SK-N-SH (cell line): ENCODE measurements around the gene ELF4. TPM values are rescaled to one million over a fixed set of nuclear protein-coding genes. Genes with fewer than 3 reads are reported as not detected.

Source experiments
- CTCF ChIA-PET: fragments of 300-600, 350-600 bp; formaldehyde crosslinking; extraction: SDS; loops from one replicate; lab custom pipeline; 2021; lab: Yijun Ruan, JAX
- POLR2A ChIA-PET: fragments of 350-600 bp; sonication (Branson Sonifier 250); formaldehyde crosslinking; extraction: SDS; loops from one replicate; lab custom pipeline; 2020; ENCODE audit warnings: antibody characterized with exemption, inconsistent platforms; lab: Yijun Ruan, JAX
- DNase-seq: peaks from one replicate; pipeline ENCODE4 v3.0.0; 2012
- H2AFZ ChIP-seq: fragments of 200-600 bp; sonication (generic); 2 replicates; pipeline ENCODE4 v1.8.1; 2016; ENCODE audit warnings: antibody characterized with exemption, mild to moderate bottlenecking, low read depth
- H3F3A ChIP-seq: fragments of 200-600 bp; sonication (generic); replicated peaks from 2 replicates; pipeline ENCODE3; 2016; ENCODE audit warnings: antibody characterized with exemption, mild to moderate bottlenecking; ENCODE audit not compliant: insufficient read depth
- H3K27ac ChIP-seq, 2 experiments: fragments of 200-500 bp in 1 of 2; fragments of 200-600 bp in 1 of 2; sonication (Bioruptor generic) in 1 of 2; sonication (generic), shearing (Covaris generic) in 1 of 2; 2 replicates each; pipeline versions ENCODE4 v1.5.1 to v1.6.1; 2014 to 2016; ENCODE audit warnings: low read depth in 2 of 2, inconsistent platforms in 1 of 2, low read length in 1 of 2, mild to moderate bottlenecking in 1 of 2, mixed read lengths in 1 of 2
- H3K27me3 ChIP-seq: fragments of 200-600 bp; sonication (generic), shearing (Covaris generic); 2 replicates; pipeline ENCODE4 v1.6.1; 2016; ENCODE audit warnings: mixed run types; ENCODE audit not compliant: insufficient read depth
- H3K36me3 ChIP-seq, 2 experiments: fragments of 200-500 bp in 1 of 2; fragments of 200-600 bp in 1 of 2; sonication (Bioruptor generic) in 1 of 2; sonication (generic) in 1 of 2; replicated peaks in 1 of 2; 2 replicates each; pipeline versions ENCODE3 to v1.5.1; 2014 to 2016; ENCODE audit warnings: low read length in 1 of 2, mild to moderate bottlenecking in 1 of 2; ENCODE audit not compliant: insufficient read depth in 2 of 2, control insufficient read depth in 1 of 2
- H3K4me1 ChIP-seq, 2 experiments: fragments of 200-500 bp in 1 of 2; fragments of 200-600 bp in 1 of 2; sonication (Bioruptor generic) in 1 of 2; sonication (generic), shearing (Covaris generic) in 1 of 2; 2 replicates each; pipeline versions ENCODE4 v1.5.1 to v1.6.1; 2014 to 2016; ENCODE audit warnings: low read depth in 1 of 2, low read length in 1 of 2, mixed run types in 1 of 2; ENCODE audit not compliant: insufficient read depth in 2 of 2, control insufficient read depth in 1 of 2
- H3K4me2 ChIP-seq: fragments of 200-600 bp; sonication (generic), shearing (Covaris generic); 2 replicates; pipeline ENCODE4 v1.6.1; 2017; ENCODE audit warnings: mixed run types
- H3K4me3 ChIP-seq, 2 experiments: fragments of 200-500 bp in 1 of 2; fragments of 200-600 bp in 1 of 2; sonication (Bioruptor generic) in 1 of 2; sonication (generic), shearing (Covaris generic) in 1 of 2; 2 replicates each; pipeline versions ENCODE4 v1.5.1 to v1.8.1; 2014 to 2016; ENCODE audit warnings: low read depth in 2 of 2, inconsistent platforms in 1 of 2, low read length in 1 of 2, mild to moderate bottlenecking in 1 of 2, mixed read lengths in 1 of 2, moderate library complexity in 1 of 2
- H3K79me2 ChIP-seq: fragments of 200-600 bp; sonication (generic); 2 replicates; pipeline ENCODE4 v1.8.1; 2017; ENCODE audit warnings: mild to moderate bottlenecking; ENCODE audit not compliant: insufficient read depth
- H3K9ac ChIP-seq: fragments of 200-600 bp; sonication (generic); 2 replicates; pipeline ENCODE4 v1.6.1; 2017; ENCODE audit warnings: mixed run types
- H3K9me2 ChIP-seq: fragments of 200-600 bp; sonication (generic); 2 replicates; pipeline ENCODE4 v1.6.1; 2017; ENCODE audit warnings: mixed run types
- H3K9me3 ChIP-seq: fragments of 200-600 bp; sonication (generic); 2 replicates; pipeline ENCODE4 v1.6.1; 2017; ENCODE audit warnings: mixed run types, mild to moderate bottlenecking, moderate library complexity
- H4K20me1 ChIP-seq: fragments of 200-600 bp; sonication (generic); 2 replicates; pipeline ENCODE4 v1.6.1; 2017; ENCODE audit warnings: mild to moderate bottlenecking, mixed run types; ENCODE audit not compliant: insufficient read depth
- ELF1 ChIP-seq: IDR thresholded peaks from 2 replicates; pipeline ENCODE4 v1.4.0; 2012
- EP300 ChIP-seq, 2 experiments: IDR thresholded peaks; 2 replicates each; pipeline versions ENCODE4 v1.4.0 to v1.6.1; 2012; ENCODE audit warnings: borderline replicate concordance in 1 of 2, low read depth in 1 of 2, low read length in 1 of 2
- FOSL2 ChIP-seq: IDR thresholded peaks from 2 replicates; pipeline ENCODE4 v1.4.0; 2012; ENCODE audit warnings: low read depth, mild to moderate bottlenecking, moderate library complexity, borderline replicate concordance
- FOXJ3 ChIP-seq: sonication (generic); formaldehyde crosslinking; IDR thresholded peaks from 2 replicates; pipeline ENCODE4 v1.5.1; 2020; ENCODE audit warnings: mild to moderate bottlenecking, missing genetic modification reagents
- JUND ChIP-seq: IDR thresholded peaks from 2 replicates; pipeline ENCODE4 v1.4.0; 2012
- MAX ChIP-seq: IDR thresholded peaks from 2 replicates; pipeline ENCODE4 v1.4.0; 2012; ENCODE audit warnings: low read depth
- MEF2A ChIP-seq: IDR thresholded peaks from 2 replicates; pipeline ENCODE4 v1.4.0; 2012; ENCODE audit warnings: low read depth, borderline replicate concordance
- MXI1 ChIP-seq: IDR thresholded peaks from 2 replicates; pipeline ENCODE4 v1.6.1; 2012; ENCODE audit warnings: mild to moderate bottlenecking, low read depth, low read length, improper control_type of control experiment
- POLR2AphosphoS5 ChIP-seq: IDR thresholded peaks from 2 replicates; pipeline ENCODE4 v1.6.1; 2012; ENCODE audit warnings: low read depth, low read length
- REST ChIP-seq: IDR thresholded peaks from 2 replicates; pipeline ENCODE4 v1.6.1; 2012; ENCODE audit warnings: mild to moderate bottlenecking, low read depth, low read length, moderate library complexity
- RXRA ChIP-seq: IDR thresholded peaks from 2 replicates; pipeline ENCODE4 v1.4.0; 2012; ENCODE audit warnings: low read depth, mild to moderate bottlenecking, borderline replicate concordance
- SMC3 ChIP-seq: IDR thresholded peaks from 2 replicates; pipeline ENCODE4 v1.6.1; 2012; ENCODE audit warnings: low read depth, low read length, improper control_type of control experiment
- TEAD4 ChIP-seq: IDR thresholded peaks from 2 replicates; pipeline ENCODE4 v1.4.0; 2012; ENCODE audit warnings: mild to moderate bottlenecking, borderline replicate concordance; ENCODE audit not compliant: insufficient read depth
- YY1 ChIP-seq: IDR thresholded peaks from 2 replicates; pipeline ENCODE4 v1.4.0; 2012; ENCODE audit warnings: low read depth, mild to moderate bottlenecking
- WGBS: methylation state at CpG from one replicate; pipeline ENCODE4 v1.1.6; 2017; ENCODE audit warnings: low lambda C conversion rate; 5-methylcytosine and 5-hydroxymethylcytosine counted together
- polyA plus RNA-seq, 3 experiments: library from polyadenylated mRNA; depleted of rRNA; stranded (reverse); fragments of >200 nt; gene quantifications; 2 replicates each; pipeline ENCODE4 v1.2.3, GENCODE V29; 2012
- TF ChIP-seq, protein P1 (sequence below): fragments of 150-350 bp; IDR thresholded peaks from 2 replicates; pipeline ENCODE4 v1.6.1; 2016; ENCODE audit warnings: mild to moderate bottlenecking, low read depth, low read length
- TF ChIP-seq, protein P2 (sequence below): IDR thresholded peaks from 2 replicates; pipeline ENCODE4 v1.4.0; 2012; ENCODE audit warnings: low read depth, borderline replicate concordance

ELF4 gene
- polyA plus RNA-seq, 1 of the 3 experiments (the other 2 are of a cell fraction) = 9.6 TPM

DNA sequence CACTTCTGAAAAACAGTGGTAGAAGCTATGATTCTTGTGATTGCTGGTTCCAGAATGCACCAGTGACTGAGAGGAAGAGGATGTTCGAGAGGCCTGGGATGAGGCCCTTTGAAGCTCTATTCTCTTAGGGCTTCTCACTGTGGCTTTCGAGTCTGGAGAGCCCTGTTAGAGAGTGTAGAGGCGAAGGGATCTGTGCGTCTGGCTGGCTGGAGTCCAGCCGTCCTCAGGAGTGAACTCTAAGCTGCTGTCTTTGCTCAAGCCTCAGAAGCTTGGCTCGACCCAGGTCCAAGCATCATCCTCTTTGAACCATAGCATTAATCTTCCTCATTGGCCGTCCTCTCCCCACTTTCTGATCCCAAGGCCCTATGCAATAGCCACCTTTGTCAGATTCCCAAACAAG lies 51.6 kb downstream of the ELF4 start:
- Histone ChIP-seq H3F3A (peaks cover 9% of the 10 kb centered on the region), H4K20me1 (no peaks in the 10 kb centered on the region), H3K9me2 (no peaks in the 10 kb centered on the region), H3K4me1 (peaks cover 0 to 4% of the 10 kb centered on the region in 2 experiments; a peak in 1 of 4 replicates), H3K9ac (no peak overlapping the region), H3K79me2 (no peaks in the 10 kb centered on the region), H3K4me2 (no peak overlapping the region), H3K9me3 (no peaks in the 10 kb centered on the region), H2AFZ (no peak overlapping the region), H3K27me3 (peaks cover 2% of the 10 kb centered on the region; the same call in 1 of the 2 replicates), H3K27ac (no peak overlapping the region), H3K4me3 (no peak overlapping the region), H3K36me3 (peaks cover 0 to 4% of the 10 kb centered on the region in 2 experiments)
- POLR2A ChIA-PET = no interaction called here
- TF ChIP-seq, protein P1, sequence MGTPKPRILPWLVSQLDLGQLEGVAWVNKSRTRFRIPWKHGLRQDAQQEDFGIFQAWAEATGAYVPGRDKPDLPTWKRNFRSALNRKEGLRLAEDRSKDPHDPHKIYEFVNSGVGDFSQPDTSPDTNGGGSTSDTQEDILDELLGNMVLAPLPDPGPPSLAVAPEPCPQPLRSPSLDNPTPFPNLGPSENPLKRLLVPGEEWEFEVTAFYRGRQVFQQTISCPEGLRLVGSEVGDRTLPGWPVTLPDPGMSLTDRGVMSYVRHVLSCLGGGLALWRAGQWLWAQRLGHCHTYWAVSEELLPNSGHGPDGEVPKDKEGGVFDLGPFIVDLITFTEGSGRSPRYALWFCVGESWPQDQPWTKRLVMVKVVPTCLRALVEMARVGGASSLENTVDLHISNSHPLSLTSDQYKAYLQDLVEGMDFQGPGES = no peak
- TF ChIP-seq FOXJ3 (no peak), MEF2A (no peak), RXRA (no peak), POLR2AphosphoS5 (no peak), EP300 (IDR thresholded peaks at IDR 0.05; ENCODE audit: borderline replicate concordance in 1 of 2, low read depth in 1 of 2, low read length in 1 of 2) (no peak), TEAD4 (no peak), REST (no peak), MXI1 (no peak), MAX (no peak), JUND (no peak), SMC3 (no peak), ELF1 (no peak), YY1 (no peak), FOSL2 (no peak)
- TF ChIP-seq, protein P2, sequence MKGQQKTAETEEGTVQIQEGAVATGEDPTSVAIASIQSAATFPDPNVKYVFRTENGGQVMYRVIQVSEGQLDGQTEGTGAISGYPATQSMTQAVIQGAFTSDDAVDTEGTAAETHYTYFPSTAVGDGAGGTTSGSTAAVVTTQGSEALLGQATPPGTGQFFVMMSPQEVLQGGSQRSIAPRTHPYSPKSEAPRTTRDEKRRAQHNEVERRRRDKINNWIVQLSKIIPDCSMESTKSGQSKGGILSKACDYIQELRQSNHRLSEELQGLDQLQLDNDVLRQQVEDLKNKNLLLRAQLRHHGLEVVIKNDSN = no peak
- CTCF ChIA-PET = interaction anchor here (0.6 to 3.1 kb wide), 5 partner anchors 9 to 133 kb away, joined by 3 to 27 read pairs (median 3); no protein-coding TSS in a partner anchor
- DNase-seq = no peak
- WGBS = 73% methylated on average over 5 of the region's 7 CpGs
